ENCODE data around the gene LOC101059915.

GRCh38 chrX:71671043-71671780 lies 3.9 kb downstream of the LOC101059915 start:
- TF ChIP-seq CTCF (conservative IDR thresholded peaks at IDR 0.05; ENCODE audit: low read length): no peak
- no peak for TF ChIP-seq EZH2phosphoT487 (IDR thresholded peaks at IDR 0.05; ENCODE audit: borderline replicate concordance, low read depth, low read length)

Measured in OCI-LY7 (cell line).